Testis (tissue), 2 donors: ENCODE measurements around the gene EPSTI1.

Experiments used
- POLR2A ChIP-seq: fragments of 450-650 bp; IDR thresholded peaks from one replicate; pipeline ENCODE4 v1.6.1; 2017; ENCODE audit warnings: antibody characterized with exemption, mild to moderate bottlenecking, moderate library complexity
- TF ChIP-seq, protein P1 (sequence below), 3 experiments: fragments of 450-650 bp in 2 of 3; fragments of 200-600 bp in 1 of 3; sonication (generic) in 1 of 3; IDR thresholded peaks; one replicate each; pipeline ENCODE4 v1.5.1; 2016 to 2019; ENCODE audit warnings: antibody characterized with exemption in 3 of 3, mild to moderate bottlenecking in 2 of 3, moderate library complexity in 1 of 3

GRCh38 chr13:42867232-42867631, 124.8 kb downstream of the EPSTI1 start:
- TF ChIP-seq, protein P1, sequence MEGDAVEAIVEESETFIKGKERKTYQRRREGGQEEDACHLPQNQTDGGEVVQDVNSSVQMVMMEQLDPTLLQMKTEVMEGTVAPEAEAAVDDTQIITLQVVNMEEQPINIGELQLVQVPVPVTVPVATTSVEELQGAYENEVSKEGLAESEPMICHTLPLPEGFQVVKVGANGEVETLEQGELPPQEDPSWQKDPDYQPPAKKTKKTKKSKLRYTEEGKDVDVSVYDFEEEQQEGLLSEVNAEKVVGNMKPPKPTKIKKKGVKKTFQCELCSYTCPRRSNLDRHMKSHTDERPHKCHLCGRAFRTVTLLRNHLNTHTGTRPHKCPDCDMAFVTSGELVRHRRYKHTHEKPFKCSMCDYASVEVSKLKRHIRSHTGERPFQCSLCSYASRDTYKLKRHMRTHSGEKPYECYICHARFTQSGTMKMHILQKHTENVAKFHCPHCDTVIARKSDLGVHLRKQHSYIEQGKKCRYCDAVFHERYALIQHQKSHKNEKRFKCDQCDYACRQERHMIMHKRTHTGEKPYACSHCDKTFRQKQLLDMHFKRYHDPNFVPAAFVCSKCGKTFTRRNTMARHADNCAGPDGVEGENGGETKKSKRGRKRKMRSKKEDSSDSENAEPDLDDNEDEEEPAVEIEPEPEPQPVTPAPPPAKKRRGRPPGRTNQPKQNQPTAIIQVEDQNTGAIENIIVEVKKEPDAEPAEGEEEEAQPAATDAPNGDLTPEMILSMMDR (IDR thresholded peaks at IDR 0.05) = no peak
- no peak for TF ChIP-seq POLR2A
